ENCODE data around the gene TRMT11. TPM values are rescaled to one million over a fixed set of nuclear protein-coding genes. Genes with fewer than 3 reads are reported as not detected.

TRMT11 gene
- 9.2 to 13.9 TPM (median 12.1 TPM) in 5 replicates for total RNA-seq (2022; extraction: Qiagen RNA extraction)

GRCh38 chr6:125986301-125987025, at the start of gene TRMT11:
TRMT11 (plus strand) TSS chr6:125986540; CDS start chr6:125986551, 11 bp downstream.

GRCh38 chr6:125956506-125957390, 29.6 kb upstream of the TRMT11 start, which contains the start of gene HINT3:
HINT3 (plus strand) TSS chr6:125956770; CDS start chr6:125956978, 208 bp downstream.

Other genes starting within 250 kb of the TRMT11 start
- gene HEY2, start 236.9 kb upstream of the TRMT11 start, total RNA-seq (2022; extraction: Qiagen RNA extraction) = 0.05 to 0.07 TPM (median 0.06 TPM) in 3 of 5 replicates, not detected in the others
- 10.4 to 18.8 TPM (median 14.1 TPM) in 5 replicates for gene NCOA7, start 195.6 kb upstream of the TRMT11 start, total RNA-seq (2022; extraction: Qiagen RNA extraction)
- gene HINT3, start 29.8 kb upstream of the TRMT11 start, total RNA-seq (2022; extraction: Qiagen RNA extraction) = 5.8 to 7.3 TPM (median 5.9 TPM) in 5 replicates